Esophagus muscularis mucosa (tissue), 4 donors: ENCODE measurements around the gene LYRM1. TPM values are rescaled to one million over a fixed set of nuclear protein-coding genes. Genes with fewer than 3 reads are reported as not detected.
"Not testable (repeated sequence)": the region's sequence is repeated elsewhere in the genome, so short reads cannot be mapped to it uniquely, and the experiment has no call there.

Experiments
- DNase-seq: peaks from one replicate; pipeline ENCODE4 v3.0.0-alpha.2; 2017; ENCODE audit errors: extremely low spot score
- H3K27ac ChIP-seq, 4 donors: fragments of 200-600 bp; sonication (generic); replicated peaks in 1 of 4; 1 replicate in 3 of 4; 2 replicates in 1 of 4; pipeline ENCODE4 v1.5.1; 2016 to 2019; ENCODE audit warnings: mild to moderate bottlenecking in 1 of 4
- H3K27me3 ChIP-seq, 4 donors: fragments of 200-600 bp; sonication (generic); one replicate each; pipeline versions ENCODE4 v1.5.1 to v1.6.0; 2016 to 2019
- H3K36me3 ChIP-seq, 4 donors: fragments of 200-600 bp; sonication (generic); one replicate each; pipeline ENCODE4 v1.5.1; 2016 to 2019
- H3K4me1 ChIP-seq, 4 donors: fragments of 200-600 bp; sonication (generic); one replicate each; pipeline ENCODE4 v1.5.1; 2016 to 2019
- H3K4me3 ChIP-seq, 4 donors: fragments of 200-600 bp; sonication (generic); 1 replicate in 2 of 4; 2 replicates in 2 of 4; pipeline ENCODE4 v1.5.1; 2016 to 2019; ENCODE audit warnings: mild to moderate bottlenecking in 4 of 4, moderate library complexity in 1 of 4
- H3K9me3 ChIP-seq, 4 donors: fragments of 200-600 bp; sonication (generic); 1 replicate in 3 of 4; 2 replicates in 1 of 4; pipeline ENCODE4 v1.5.1; 2016 to 2019
- EP300 ChIP-seq: sonication (generic); formaldehyde crosslinking; IDR thresholded peaks from one replicate; pipeline ENCODE4 v1.6.1; 2017; ENCODE audit warnings: antibody characterized with exemption
- POLR2A ChIP-seq: fragments of 450-650 bp; IDR thresholded peaks from one replicate; pipeline ENCODE4 v1.6.1; 2017; ENCODE audit warnings: antibody characterized with exemption, moderate library complexity, mild to moderate bottlenecking, low read depth
- POLR2AphosphoS5 ChIP-seq, 2 donors: sonication (generic); formaldehyde crosslinking; IDR thresholded peaks; one replicate each; pipeline ENCODE4 v1.6.1; 2017; ENCODE audit warnings: antibody characterized with exemption in 2 of 2
- WGBS: methylation state at CpG from one replicate; pipeline ENCODE4 v1.1.5; 2018; 5-methylcytosine and 5-hydroxymethylcytosine counted together
- intact Hi-C: fragments of 100-400 bp; cut with DNase I; formaldehyde crosslinking; loops from one replicate; pipeline ENCODE4 v1.15.1; 2023
- total RNA-seq, 4 donors: library from RNA; depleted of rRNA; stranded (reverse); fragments of >200 nt; gene quantifications; one replicate each; pipeline versions ENCODE4 v1.1.0 to v1.2.1, GENCODE V29; 2016
- TF ChIP-seq, protein P1 (sequence below), 3 experiments: fragments of 200-600 bp in 2 of 3; fragments of 450-650 bp in 1 of 3; sonication (generic) in 2 of 3; IDR thresholded peaks; one replicate each; pipeline ENCODE4 v1.5.1; 2017 to 2019; ENCODE audit warnings: antibody characterized with exemption in 3 of 3, mild to moderate bottlenecking in 2 of 3, moderate library complexity in 1 of 3

LYRM1 gene
- total RNA-seq, 4 donors from 2014 or later, result 38.9 to 69.2 (median 46.4) TPM

DNA sequence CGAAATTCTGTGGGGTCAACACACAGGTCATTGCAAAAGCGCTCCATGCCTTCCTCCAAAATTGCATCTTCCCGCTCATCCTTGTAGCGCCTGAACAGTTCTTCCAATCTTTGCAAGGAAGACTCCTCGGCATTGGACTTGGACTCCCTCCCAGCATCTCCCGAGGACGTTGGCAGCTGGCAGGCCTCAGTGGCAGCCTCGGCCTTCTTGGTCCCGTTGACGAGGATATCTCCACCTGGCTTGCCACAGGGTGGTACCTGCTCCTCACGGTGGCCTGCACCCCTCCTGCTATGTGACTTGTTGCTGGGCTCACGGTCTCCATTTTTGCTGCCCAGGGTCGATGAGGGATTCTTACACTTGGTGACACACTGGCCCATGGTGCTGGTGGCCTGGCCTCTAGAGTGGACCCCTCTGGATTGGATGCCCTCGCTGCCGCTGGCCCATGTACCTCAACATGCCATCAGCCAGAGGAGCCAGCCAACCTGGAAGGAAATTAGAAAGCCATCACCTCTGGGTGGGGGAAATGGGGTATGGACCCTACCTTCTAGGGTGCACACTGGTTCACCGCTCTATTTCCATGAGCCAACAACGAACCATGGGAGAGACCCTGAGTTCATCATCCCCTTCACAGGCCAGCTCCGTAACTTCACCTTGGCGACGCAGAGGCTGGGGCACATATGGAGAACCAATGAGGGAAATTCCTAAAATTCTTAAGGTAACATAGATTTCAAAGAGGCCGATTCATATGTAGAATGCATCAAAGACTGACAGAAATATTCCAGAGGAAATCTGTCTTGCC is 38.2 kb upstream of the LYRM1 start:
- peak; percentile 50 for DNase-seq
- intact Hi-C loops, result no loop called here
- TF ChIP-seq EP300, result no peak
- TF ChIP-seq, protein P1, sequence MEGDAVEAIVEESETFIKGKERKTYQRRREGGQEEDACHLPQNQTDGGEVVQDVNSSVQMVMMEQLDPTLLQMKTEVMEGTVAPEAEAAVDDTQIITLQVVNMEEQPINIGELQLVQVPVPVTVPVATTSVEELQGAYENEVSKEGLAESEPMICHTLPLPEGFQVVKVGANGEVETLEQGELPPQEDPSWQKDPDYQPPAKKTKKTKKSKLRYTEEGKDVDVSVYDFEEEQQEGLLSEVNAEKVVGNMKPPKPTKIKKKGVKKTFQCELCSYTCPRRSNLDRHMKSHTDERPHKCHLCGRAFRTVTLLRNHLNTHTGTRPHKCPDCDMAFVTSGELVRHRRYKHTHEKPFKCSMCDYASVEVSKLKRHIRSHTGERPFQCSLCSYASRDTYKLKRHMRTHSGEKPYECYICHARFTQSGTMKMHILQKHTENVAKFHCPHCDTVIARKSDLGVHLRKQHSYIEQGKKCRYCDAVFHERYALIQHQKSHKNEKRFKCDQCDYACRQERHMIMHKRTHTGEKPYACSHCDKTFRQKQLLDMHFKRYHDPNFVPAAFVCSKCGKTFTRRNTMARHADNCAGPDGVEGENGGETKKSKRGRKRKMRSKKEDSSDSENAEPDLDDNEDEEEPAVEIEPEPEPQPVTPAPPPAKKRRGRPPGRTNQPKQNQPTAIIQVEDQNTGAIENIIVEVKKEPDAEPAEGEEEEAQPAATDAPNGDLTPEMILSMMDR (IDR thresholded peaks at IDR 0.05), result no peak
- TF ChIP-seq POLR2AphosphoS5 (IDR thresholded peaks at IDR 0.05), result no peak
- no peak for TF ChIP-seq POLR2A
- no peak overlapping the region for H3K4me3 ChIP-seq
- no peaks in the 10 kb centered on the region for H3K9me3 ChIP-seq
- no peak overlapping the region for H3K27ac ChIP-seq
- H3K4me1 ChIP-seq, result peaks cover 63 to 75% (median 69%) of the 10 kb centered on the region in 4 donors
- H3K36me3 ChIP-seq, result peaks cover 12 to 36% (median 28%) of the 10 kb centered on the region in 4 donors
- H3K27me3 ChIP-seq, result no peaks in the 10 kb centered on the region
- 92% methylated on average over 21 of the region's 21 CpGs for WGBS

DNA sequence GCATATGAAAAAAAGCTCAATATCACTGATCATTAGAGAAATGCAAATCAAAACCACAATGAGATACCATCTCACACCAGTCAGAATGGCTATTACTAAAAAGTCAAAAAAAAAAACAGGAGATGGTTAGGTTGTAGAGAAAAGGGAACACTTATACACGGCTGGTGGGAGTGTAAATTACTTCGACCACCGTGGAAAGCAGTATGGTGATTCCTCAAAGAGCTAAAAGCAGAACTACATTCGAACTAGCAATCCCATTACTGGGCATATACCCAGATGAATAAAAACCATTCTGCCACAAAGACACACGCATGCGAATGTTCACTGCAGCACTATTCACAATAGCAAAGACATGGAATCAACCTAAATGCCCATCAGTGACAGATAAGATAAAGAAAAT is 36.2 kb upstream of the LYRM1 start:
- H3K27me3 ChIP-seq, H3K9me3 ChIP-seq, H3K4me3 ChIP-seq, intact Hi-C loops: not testable (repeated sequence)
- peak; percentile 53 for DNase-seq
- Histone ChIP-seq H3K36me3 (peaks cover 12 to 30% (median 28%) of the 10 kb centered on the region in 4 donors), H3K4me1 (peaks cover 77 to 95% (median 82%) of the 10 kb centered on the region in 4 donors), H3K27ac (peak overlapping the region in 2 of 4 donors; percentile 70 to 71)
- 94% methylated on average over 6 of the region's 6 CpGs for WGBS

DNA sequence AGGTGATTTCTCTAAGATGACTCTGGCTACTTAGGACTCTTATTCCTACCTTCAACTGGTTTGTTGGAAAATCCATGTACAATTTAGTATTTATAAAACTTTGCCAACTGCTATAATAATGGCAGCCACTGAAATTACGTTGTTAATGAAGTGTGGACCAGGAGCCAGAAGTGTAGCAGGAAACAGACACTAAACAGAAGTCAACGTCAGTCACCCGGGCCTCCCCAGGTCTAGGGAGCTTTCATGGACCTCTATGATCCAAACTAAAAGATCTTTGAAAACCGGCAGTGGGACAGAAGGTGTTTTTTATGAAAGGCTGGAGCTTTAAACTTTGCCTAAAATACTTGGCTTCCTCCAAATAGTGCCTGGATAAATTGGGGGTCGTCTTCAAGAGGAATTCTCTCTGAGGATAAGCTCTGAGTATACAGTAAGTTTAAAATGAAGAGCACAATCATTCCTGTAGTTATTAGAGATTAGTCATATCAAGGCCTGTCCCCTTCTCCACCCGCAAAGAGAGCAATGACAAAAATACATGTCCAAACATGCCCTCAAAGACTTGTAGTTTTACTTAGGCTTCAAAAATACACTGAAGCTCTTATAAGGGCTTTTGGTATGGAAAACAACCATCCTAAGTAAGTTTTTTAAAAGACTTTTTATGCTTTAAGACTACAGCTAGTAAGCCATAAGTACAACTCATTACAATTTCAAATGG is 35.0 kb upstream of the LYRM1 start:
- peak overlapping the region; percentile 70 to 80 (median 72) for H3K27ac ChIP-seq
- H3K9me3 ChIP-seq, result no peaks in the 10 kb centered on the region
- H3K27me3 ChIP-seq, result no peaks in the 10 kb centered on the region
- intact Hi-C loops, result no loop called here
- no peak for DNase-seq
- WGBS, result 54% methylated on average over 6 of the region's 6 CpGs
- H3K4me3 ChIP-seq, result no peak overlapping the region
- H3K4me1 ChIP-seq, result peaks cover 78 to 97% (median 83%) of the 10 kb centered on the region in 4 donors
- H3K36me3 ChIP-seq, result peaks cover 4 to 19% (median 17%) of the 10 kb centered on the region in 4 donors
- no peak for TF ChIP-seq POLR2A
- TF ChIP-seq, protein P1 (IDR thresholded peaks at IDR 0.05), result no peak
- no peak for TF ChIP-seq EP300
- no peak for TF ChIP-seq POLR2AphosphoS5 (IDR thresholded peaks at IDR 0.05)

DNA sequence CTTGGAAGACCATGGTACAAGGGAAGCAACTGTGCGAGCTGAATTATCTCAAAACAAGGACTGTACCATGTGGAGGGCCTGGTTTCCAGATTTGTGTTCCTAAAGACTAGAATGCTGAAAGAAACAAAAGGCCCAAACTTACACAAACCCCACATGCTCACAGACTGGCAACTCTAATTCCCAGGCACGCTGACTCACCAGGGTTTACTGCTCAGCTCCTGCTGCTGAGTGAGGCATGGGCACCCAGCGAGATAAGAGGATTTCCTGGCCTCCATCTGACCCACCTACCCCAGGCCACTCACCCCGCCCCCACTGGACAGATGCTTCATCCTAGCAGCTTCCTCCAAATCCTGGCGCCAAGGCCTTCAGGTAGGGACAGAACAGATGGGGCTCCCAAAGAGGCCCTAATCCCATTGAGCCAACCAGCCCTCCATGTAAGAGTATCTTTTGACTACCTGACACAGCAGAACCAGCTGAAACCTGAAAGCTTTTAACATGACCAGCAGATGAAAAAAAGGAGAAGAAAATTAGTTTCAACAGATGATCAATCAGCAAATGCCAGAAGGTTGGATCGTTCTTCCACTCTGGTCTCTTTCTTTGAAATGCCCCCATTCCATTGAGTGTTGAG is 34.3 kb upstream of the LYRM1 start:
- Histone ChIP-seq H3K27ac (peak overlapping the region; percentile 70 to 80 (median 72)), H3K4me3 (no peak overlapping the region), H3K36me3 (peaks cover 4 to 13% (median 11%) of the 10 kb centered on the region in 4 donors), H3K27me3 (no peaks in the 10 kb centered on the region), H3K4me1 (peaks cover 80 to 97% (median 84%) of the 10 kb centered on the region in 4 donors), H3K9me3 (no peaks in the 10 kb centered on the region)
- 77% methylated on average over 4 of the region's 6 CpGs for whole genome bisulfite sequencing
- DNase-seq, result no peak
- intact Hi-C loops, result no loop called here
- TF ChIP-seq, protein P1 (IDR thresholded peaks at IDR 0.05), result no peak
- TF ChIP-seq POLR2AphosphoS5 (IDR thresholded peaks at IDR 0.05) (peak in 1 of 2 donors; percentile 23), POLR2A (no peak), EP300 (no peak)

DNA sequence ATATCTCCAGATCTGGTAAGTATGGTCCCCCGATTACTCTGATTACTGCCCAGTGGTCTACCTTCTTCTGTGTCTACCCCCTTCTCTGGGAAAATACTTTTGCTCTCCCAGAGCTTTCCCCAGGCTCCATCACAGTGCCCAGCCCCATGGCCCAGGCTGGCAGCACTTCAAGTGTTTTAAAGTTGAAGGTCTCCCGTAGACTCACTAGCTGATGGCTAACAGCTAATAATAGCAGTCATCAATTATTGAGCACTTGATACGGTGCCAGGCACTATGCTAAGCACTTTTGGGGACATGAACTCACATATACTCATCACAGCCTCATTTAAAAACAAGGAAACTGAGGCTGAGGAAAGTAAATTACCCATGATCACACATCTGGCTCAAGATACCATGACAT is 33.8 kb upstream of the LYRM1 start:
- no peak for DNase-seq
- Histone ChIP-seq H3K9me3 (no peaks in the 10 kb centered on the region), H3K4me1 (peaks cover 79 to 98% (median 87%) of the 10 kb centered on the region in 4 donors), H3K36me3 (peaks cover 4 to 8% (median 7%) of the 10 kb centered on the region in 4 donors), H3K27ac (peak overlapping the region; percentile 70 to 80 (median 72)), H3K27me3 (no peaks in the 10 kb centered on the region), H3K4me3 (no peak overlapping the region)
- WGBS, result 52% methylated on average over 3 of the region's 3 CpGs
- intact Hi-C loops, result no loop called here
- no peak for TF ChIP-seq POLR2AphosphoS5 (IDR thresholded peaks at IDR 0.05)
- TF ChIP-seq, protein P1 (IDR thresholded peaks at IDR 0.05), result no peak
- TF ChIP-seq EP300, result no peak
- no peak for TF ChIP-seq POLR2A
